Activated CD4-positive, alpha-beta T cell treated with anti-CD3 and anti-CD28 coated beads for 1 hour (primary cell): Measurements from ENCODE around the gene AP2S1.
"Not testable (repeated sequence)": the region's sequence is repeated elsewhere in the genome, so short reads cannot be mapped to it uniquely, and the experiment has no call there.

Experiments
- DNase-seq: peaks from one replicate; pipeline ENCODE4 v3.0.0-alpha.2; 2020

AP2S1 gene

GRCh38 chr19:46866407-46867136 is 15.9 kb upstream of the AP2S1 start:
- DNase-seq = no peak

DNA sequence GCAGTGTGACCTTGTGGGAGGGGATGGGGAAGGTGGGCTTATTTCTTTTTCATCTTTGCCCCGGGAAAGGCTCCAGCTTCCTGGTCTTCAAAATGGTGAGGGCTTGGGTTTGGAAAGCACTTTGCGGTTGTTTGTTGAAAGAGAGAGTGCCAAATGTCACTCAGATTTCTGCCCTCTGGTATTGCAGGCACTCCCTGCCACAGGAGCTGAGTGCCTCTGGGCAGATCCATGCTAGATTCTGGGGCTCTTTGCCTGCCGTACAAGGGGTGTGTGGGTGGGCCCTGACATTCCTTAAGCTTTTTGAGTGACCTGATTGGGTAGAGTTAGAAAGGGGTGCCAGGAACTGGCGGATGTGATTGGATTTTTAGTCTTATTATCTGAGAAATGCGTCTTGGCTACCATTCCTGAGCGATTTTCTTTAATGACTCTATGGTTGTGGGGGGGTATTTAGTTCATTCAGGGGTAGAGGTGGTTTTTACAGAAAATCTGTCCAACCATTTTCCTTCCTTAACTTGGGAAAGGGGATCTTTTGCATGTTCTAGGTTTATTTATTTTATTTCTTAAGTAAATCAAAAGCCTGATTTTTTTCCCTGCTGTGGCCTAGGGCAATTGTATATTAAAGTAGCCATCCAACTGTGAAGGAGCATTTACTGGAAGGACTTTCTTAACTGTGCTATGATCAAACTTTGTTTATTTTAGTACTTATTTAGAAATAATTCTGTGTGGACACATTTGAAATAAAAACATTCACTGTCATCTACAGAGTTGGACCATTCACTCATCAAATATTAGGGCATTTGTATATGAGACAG is 13.4 kb upstream of the AP2S1 start:
- DNase-seq = no peak

- DNase-seq = no peak
These were observed 12.5 kb upstream of the AP2S1 start for GRCh38 chr19:46862974-46863632.

GRCh38 chr19:46862503-46862834 is 11.8 kb upstream of the AP2S1 start:
- no peak for DNase-seq

GRCh38 chr19:46861691-46862502 is 11.3 kb upstream of the AP2S1 start:
- DNase-seq = no peak

- peak; percentile 76 for DNase-seq
These were observed 10.4 kb upstream of the AP2S1 start, which contains the start of gene ARHGAP35 for GRCh38 chr19:46860846-46861690. ARHGAP35 (plus strand) TSS chr19:46860997; CDS start chr19:46918676, 57,679 bp downstream.

GRCh38 chr19:46860125-46860845 is 9.6 kb upstream of the AP2S1 start:
- peak; percentile 85 for DNase-seq

- DNase-seq = no peak
These were observed 9.0 kb upstream of the AP2S1 start for GRCh38 chr19:46859637-46860124.

DNA sequence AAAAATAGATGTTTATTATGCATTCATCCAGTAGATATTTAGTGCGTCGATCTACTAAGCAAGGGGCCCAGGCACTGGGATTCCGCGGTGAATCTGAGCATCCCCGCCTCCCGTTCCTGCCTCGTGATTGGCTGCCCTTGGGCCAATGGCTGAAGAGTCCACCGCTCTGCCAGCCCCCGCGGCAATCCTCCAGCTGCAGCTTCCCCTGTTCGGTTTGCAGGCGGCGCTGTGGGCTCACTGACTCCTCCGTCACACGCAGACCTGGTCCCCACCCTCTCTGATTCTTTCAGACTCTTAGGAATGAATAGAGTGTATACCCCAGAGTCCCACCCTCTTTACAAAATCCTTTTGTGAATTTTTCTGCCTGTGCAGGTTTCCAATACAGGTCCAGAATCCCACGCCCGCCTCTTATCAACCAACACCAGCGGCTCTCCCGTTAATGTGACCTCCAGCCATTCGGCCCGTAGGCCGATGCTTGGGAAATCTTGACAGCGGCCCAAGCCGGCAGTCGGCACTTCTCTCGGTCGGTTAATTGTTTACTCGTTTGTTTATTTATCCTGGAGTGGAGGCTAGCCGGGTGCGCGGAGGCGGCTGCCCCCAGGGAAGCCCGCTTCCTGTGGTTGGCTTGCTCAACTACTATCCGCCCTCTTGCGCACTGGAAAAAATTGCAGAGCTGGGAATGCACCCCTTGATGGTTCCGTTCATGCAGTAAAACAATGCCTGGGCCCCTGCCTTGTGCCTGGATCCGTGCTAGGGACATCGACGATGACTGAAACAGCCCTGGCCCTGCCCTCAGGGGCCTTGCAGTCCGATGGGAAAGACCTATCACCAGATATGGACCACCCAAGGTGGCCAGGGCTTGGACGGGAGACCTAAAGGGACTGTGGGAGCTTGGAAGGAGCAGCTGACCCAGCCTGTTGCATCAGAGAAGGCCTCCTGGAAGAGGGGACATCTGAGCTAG is 5.7 kb upstream of the AP2S1 start:
- peak; percentile 87 for DNase-seq

DNA sequence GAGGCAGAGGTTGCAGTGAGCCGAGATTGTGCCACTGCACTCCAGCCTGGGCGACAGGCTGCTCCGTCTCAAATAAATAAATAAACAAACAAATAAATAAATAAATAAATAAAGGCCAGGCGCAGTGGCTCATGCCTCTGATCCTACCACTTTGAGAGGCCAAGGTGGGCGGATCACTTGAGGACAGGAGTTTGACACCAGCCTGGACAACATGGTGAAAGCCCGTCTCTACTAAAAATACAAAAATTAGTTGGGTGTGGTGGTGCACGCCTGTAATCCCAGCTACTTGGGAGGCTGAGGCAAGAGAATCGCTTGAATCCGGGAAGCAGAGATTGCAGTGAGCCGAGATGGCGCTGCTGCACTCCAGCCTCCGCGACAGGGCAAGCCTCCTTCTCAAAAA is 4.1 kb upstream of the AP2S1 start:
- DNase-seq = not testable (repeated sequence)

GRCh38 chr19:46852830-46853229 is 2.2 kb upstream of the AP2S1 start:
- DNase-seq = no peak

DNA sequence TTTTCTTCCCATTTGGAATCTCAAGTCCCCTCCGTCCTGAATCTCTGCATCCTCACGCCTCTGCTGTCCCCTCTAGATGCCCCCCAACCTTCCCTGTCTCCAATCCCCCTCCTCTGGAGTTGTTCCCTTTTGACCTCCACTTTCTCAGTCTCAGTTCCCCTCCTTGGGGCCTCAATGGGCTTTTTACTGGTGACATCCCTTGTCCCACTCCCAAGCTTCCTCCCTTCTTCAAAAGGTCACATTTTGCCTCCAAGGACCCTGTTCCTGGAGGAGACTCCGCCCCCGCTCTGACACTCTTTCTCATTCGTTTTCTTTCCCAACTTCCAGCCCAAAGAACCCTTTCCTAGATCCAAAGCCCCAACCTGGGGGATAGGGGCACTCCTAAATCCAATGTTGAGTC is 1.0 kb downstream of the AP2S1 start:
- no peak for DNase-seq

GRCh38 chr19:46848389-46848788 is 2.3 kb downstream of the AP2S1 start:
- no peak for DNase-seq

DNA sequence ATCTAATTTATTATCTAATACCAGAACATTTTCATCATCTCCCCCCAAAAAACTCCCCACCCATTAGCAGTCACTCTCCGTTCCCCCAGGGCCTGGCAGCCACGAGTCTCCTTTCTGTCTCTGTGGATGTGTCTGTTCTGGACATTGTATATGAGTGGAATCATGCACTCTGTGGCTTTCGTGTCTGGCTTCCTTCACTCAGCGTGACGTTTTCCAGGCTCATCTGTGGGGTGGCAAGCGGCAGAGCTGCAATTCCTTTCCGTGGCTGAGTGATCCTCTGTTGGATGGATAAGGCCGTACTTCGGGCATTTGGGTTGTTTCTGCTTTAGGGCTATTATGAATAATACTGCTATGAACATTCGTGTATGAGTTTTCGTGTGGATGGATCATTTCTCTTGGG is 3.1 kb downstream of the AP2S1 start:
- no peak for DNase-seq

- DNase-seq = no peak
These were observed 4.6 kb downstream of the AP2S1 start for GRCh38 chr19:46845959-46846459.

DNA sequence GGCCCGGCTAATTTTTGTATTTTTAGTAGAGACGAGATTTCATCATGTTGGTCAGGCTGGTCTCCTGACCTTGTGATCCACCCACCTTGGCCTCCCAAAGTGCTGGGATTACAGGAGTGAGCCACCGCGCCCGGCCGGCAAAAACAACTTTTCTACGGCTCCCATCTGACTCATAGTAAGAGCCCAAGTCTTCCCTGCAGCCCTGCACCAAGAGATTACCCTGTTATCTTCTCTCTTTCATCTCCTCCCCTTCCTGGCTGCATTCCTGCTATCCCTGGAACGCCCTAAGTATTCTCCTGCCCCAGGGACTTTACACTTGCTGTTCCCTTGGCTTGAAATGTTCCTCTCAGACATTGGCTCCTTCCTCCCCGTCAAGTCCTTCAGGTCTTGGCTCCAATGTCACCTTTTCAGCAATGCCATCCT is 6.6 kb downstream of the AP2S1 start:
- DNase-seq = no peak

DNA sequence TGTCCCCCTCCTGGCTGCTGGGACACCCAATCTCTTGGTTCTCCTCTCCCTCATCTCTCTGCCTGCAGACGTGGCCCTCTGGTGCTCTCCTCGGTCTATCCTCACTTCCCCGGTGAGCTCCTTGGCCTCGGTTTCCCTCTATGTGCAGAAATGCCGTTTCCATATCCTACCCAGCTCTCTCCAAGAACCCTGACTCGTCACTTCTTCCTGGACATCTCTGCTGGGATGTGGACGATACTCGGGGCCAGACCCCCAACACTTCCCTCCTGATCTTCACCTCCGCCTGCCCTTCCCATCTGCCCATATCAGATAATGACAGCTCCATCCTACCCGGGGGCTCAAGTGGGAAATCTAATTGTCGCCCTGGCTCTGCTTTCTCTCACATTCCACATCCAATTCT is 7.9 kb downstream of the AP2S1 start:
- DNase-seq = no peak

DNA sequence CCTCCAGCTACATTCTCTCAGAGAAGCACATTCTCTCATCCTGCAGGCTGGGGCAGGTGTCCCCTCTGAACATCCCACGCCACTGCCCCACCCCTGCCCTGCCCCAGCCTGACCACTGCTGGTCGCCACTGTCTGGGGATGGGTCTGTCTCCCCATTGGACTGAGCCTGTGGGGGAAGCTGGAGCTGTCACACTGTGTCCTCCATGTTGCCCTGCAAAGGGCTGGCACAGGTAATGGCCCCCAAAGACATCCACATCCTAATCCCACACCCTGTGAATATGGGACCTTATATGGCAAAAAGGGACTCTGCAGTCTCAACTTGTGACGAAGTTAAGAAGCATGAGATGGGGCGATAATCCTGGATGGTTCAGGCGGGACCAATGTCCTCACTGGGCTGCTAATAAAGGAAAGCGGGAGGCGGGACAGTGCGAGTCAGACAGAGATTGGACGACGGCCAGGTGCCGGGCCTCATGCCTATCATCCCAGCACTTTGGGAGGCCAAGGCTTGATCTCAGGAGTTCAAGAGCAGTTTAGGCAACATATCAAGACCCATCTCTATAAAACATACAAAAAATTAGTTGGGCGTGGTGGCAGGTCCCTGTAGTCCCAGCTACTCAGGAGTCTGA is 9.1 kb downstream of the AP2S1 start:
- no peak for DNase-seq

DNA sequence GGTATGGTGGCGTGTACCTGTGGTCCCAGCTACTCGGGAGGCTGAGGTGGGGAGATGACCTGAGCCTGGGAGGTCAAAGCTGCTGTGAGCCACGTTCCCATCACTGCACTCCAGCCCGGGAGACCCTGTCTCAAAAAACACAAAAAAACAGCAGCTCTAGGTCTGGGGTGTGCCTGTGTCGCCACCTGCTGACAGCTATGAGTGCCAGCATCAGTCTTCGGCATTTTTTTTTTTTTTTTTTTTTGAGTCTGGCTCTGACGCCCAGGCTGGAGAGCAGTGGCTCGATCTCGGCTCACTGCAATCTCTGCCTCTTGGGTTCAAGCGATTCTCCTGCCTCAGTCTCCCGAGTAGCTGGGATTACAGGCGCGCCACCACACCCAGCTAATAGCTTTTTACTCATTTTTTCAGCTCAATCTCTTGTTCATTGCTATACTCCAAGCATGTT is 10.1 kb downstream of the AP2S1 start:
- DNase-seq = peak; percentile 36
